IPS-NIHi11 (cell line): ENCODE data around the gene FOLH1.
"Not testable (repeated sequence)": the region's sequence is repeated elsewhere in the genome, so short reads cannot be mapped to it uniquely, and the experiment has no call there.

Experiments
- DNase-seq: peaks from one replicate; pipeline ENCODE4 v3.0.0; 2012; ENCODE audit warnings: mixed read lengths, low spot score

FOLH1 gene

DNA sequence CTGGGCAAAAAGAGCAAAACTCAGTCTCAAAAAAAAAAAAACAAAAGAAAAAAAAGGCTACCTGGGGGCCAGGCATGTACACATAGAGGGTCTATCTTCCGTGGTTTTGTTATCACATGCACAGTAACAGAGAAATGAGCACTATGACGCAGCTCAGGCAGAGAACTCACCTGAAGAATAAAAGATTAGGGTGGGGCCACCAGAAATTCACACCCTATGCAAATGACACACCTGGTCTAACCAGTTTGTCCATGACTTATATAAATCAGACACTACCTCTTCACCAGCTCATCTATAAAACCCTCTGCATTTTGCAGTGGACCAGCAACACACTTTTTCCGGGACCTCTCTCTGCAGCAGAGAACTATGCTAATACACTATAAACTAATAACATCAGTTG lies 30.5 kb downstream of the FOLH1 start:
- DNase-seq: not testable (repeated sequence)

DNA sequence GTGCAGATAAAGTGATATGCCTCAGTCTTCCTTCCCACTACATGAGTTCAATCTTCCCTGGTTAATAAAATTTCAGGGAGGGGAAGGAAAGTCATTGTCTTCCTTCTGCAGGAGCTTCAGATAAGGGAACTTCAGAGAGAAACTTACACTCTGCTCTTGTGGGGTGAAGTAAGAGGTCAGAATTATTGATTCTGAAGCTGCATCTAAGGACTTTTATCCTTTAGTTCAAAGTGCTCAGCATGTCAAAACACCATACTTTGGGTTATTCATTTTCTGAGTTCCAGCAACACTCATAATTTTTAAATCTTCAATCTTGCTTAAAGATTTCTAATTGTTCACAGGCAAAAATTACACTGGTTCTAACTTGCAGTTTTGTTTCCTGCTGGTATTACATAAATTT lies 33.0 kb downstream of the FOLH1 start:
- DNase-seq: not testable (repeated sequence)

DNA sequence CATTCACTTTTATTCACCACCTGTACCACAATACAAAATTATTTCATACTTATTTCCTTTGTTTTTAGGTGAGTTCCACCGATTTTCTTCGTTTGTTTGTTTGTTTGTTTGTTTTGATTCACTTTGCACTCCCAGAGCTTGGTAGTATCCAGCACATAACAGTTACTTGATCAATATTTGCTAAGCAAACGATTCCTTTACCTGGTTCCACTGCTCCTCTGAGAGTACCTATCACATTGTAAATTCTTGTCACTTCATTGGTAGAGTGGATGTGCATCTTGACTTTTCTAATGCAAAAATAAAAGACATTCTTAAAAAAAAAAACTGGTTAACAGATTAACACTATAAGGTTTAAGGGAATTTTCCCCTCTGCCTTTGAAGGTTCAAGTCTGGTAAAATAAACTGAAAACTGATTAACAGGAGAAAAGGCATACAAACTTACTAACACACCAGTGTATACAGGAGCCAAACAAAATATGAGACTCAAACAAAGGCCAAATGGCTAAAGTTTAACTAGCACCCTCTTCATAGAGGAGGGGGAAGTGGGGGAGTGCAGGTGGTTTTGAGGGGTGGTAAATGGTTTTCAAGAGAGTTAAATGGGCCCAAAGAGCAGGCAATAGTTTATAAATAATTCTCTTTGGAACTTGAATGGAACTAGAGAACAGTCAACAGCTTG lies 33.6 kb downstream of the FOLH1 start:
- not testable (repeated sequence) for DNase-seq

DNA sequence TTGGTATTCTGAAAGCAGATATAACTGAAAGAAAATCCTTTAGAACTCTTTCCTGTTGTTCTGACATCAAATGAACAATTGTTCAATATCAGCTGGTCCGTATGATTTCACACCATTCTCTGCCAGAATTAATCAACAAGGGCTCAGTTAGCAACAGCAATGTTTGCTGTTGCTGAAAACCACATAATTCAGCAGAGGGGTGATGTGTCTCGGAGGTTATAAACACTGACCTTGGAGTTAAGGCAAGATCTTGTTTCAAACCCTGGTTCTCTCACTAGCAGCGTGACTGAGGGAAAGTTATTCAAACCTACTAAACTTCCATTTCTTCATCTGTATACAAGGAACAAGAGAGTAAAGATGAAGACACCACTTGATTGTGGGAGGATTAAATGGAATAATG lies 36.8 kb downstream of the FOLH1 start:
- DNase-seq: not testable (repeated sequence)

DNA sequence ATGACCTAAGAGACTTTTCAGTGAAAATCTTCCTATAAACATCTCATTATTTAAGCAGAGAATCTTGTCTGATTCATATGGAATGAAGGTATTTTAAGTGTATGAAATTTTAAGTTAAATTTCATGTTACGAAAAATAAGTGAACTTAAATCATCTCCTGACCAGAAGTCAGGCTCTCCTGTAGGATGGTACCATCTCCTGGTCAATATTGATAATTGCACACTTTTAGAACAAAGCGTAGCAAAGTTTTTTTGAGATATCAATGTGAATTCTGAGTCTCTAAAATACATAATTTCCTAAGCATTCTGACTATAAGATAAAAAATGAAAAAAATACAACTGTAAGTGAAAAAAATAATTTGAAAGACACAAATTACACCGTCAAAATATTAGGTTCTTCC lies 38.8 kb downstream of the FOLH1 start:
- DNase-seq: not testable (repeated sequence)

DNA sequence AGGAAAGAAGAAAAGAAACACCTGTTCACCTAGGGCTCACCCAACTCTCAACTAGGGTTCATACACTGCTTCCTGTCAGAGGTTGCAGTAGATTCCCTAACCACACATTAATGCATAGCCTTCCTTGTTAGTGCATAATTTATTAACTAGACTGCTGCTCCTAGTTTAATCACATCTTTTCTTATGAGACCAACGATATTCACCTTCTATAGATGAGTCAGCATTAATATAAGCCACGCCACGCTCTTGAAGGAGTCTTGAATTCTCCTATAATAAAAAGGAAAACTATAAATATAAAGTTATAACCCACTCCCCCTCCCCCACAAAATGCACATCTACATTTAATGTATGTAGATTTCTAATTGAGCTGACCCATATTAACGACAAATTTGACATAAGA lies 39.4 kb downstream of the FOLH1 start:
- not testable (repeated sequence) for DNase-seq

DNA sequence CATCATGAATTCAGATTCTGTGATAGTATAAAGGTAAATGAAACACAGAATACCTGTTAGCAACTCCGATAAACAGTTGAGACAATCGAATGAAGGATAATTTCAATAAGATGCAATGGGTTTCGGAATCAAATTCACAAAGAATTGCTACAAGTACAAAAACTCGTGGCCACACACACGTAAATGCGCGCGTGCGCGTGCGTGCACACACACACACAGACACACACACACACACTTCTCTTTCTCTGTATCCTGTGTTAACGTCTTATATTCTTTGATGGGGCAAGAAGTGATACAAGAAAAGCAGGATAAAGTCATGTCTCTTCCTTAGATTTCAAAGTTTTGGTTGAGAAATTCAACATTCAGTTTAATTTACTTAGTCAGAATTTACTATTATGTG lies 57.2 kb downstream of the FOLH1 start:
- no peak for DNase-seq

DNA sequence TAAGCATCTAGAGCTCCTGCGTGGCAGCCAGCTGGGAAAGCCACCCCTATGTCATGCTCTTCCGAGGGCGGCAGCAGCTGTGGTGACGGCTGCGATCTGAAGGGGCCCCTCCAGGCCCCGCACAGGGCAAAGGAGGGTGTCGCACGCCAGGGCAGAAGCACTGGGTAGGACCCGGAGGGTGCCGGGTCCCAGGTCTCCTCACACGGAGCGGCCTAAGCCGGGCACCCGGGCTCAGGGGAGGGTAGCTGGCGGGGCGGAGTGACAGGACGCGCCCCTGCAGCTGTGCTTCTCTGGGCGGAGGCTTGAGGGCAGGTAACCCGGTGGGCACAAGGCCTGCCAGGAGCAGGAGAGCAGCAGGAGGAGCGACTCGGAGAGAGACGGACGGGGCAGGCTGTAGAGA lies 106.0 kb downstream of the FOLH1 start:
- not testable (repeated sequence) for DNase-seq
